ENCODE data around the gene ATG101.
"Not testable (repeated sequence)": the region's sequence is repeated elsewhere in the genome, so short reads cannot be mapped to it uniquely, and the experiment has no call there.

The ATG101 gene

GRCh38 chr12:52116222-52117125 is 46.7 kb downstream of the ATG101 start:
- not testable (repeated sequence) for DNase-seq

GRCh38 chr12:52117806-52118475 is 48.2 kb downstream of the ATG101 start:
- not testable (repeated sequence) for DNase-seq

GRCh38 chr12:52119398-52120254 is 49.8 kb downstream of the ATG101 start:
- DNase-seq, result peak; percentile 62

GRCh38 chr12:52120951-52121823 is 51.4 kb downstream of the ATG101 start:
- DNase-seq, result no peak

- peak; percentile 75 for DNase-seq
Observed at GRCh38 chr12:52121824-52122539, 52.2 kb downstream of the ATG101 start.

GRCh38 chr12:52122540-52122871 is 52.7 kb downstream of the ATG101 start:
- DNase-seq, result no peak

- no peak for DNase-seq
Observed at GRCh38 chr12:52122904-52123303, 53.1 kb downstream of the ATG101 start.

GRCh38 chr12:52123487-52124186 is 53.9 kb downstream of the ATG101 start:
- no peak for DNase-seq

GRCh38 chr12:52125476-52125900 is 55.7 kb downstream of the ATG101 start:
- no peak for DNase-seq

- no peak for DNase-seq
Observed at GRCh38 chr12:52126050-52126604, 56.3 kb downstream of the ATG101 start.
